Left ventricle myocardium superior (tissue), 1 donor: ENCODE measurements around the gene TROAP. TPM values are rescaled to one million over a fixed set of nuclear protein-coding genes. Genes with fewer than 3 reads are reported as not detected.

Experiments
- ATAC-seq: fragments of 200-7000 bp; cut with Tn5 transposase; one replicate; pipeline ENCODE4 v1.9.1; 2020; ENCODE audit warnings: mild to moderate bottlenecking, moderate library complexity
- DNase-seq: peaks from one replicate; pipeline ENCODE4 v3.0.0-alpha.2; 2020
- intact Hi-C: fragments of 100-400 bp; cut with micrococcal nuclease; formaldehyde crosslinking; loops from one replicate; pipeline ENCODE4 v1.11.0; 2022
- total RNA-seq: library from RNA; stranded (reverse); fragmentation: NEBNext Ultra II Directional; extraction: Animal tissue kit (Norgen Biotek cat#: 25700); gene quantifications from one replicate; pipeline ENCODE4 v1.2.1, GENCODE V29; 2021
- donor health status: DM: no; HTN: yes; CAD: no; lungs with severe emphysema.

The TROAP gene
- total RNA-seq, 1 donor from 2014 or later, result 0.37 TPM

DNA sequence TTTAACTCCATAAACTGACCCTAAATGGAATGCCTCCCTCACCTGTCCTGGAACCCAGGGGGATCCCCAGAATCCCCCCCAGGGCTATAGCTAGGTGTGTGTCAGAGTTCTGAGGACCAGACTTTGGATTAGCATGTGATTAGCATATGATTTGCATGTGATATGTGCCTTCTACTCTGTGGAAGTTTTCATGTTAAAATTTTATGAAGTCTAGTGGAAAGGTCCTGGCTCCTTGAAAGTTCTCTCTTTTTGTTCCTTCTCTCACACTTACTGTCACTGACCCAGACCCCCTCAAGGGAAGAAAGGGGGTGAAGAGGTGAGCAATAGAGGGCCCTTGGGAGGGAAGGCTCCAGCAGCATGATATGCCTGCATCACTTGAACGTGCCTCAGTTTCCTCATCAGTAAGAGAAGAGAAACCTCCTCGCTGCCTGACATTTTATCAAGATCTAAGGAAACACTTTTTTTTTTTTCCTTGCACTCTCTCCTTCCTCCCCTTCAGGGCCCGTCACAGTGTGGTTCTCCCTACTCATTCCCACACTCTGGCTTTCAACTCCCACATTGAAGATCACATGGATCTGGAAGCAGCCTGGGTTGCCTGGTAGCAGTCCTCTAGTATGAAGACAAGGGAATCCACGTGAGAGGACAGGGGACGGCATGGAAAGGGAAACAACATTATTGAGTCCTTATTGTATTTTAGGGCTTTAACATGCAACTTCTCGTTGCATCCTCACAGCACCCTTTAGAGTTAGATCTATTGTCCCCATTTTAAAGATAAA is 17.2 kb downstream of the TROAP start:
- no peak for ATAC-seq
- intact Hi-C loops, result no loop called here
- DNase-seq, result no peak

DNA sequence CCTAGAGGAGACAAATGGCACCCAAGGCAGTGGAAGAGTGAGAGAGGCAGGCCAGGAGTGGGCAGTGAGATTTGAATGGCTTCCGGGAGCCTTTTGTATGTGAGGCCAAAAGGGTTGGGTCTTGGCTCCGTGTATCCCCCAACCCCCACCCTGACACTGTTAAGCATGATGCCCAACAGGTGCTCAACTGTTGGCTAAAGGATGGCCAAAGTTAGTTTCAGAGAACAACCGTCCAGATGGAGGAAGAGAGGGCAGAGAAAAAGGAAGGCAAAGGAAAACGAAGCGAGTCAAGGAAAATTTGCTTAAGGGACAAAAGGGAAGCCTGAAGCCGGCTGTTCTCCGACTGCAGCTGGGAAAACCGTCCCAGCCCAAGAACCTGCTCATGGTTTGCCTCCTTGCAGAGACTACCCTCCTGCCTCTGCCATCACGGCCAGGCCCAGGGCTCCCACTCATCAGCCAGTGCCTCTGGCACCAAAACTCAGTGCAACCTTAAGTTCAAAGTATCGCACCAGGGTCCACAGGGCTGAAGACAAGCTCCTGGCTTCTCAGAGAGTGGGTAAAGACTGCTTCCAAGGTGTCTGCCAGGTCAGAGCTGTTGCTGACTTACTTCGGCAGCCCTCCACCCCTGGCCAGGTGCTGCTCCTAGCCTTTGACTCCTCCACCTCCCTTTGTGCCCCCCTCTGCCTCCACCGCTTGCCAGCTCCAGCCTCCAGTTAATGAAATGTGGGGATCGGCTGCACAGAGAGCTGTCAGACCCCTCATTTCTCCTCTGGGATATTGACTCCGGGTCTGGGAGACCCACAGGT is 18.1 kb downstream of the TROAP start:
- no peak for DNase-seq
- intact Hi-C loops, result no loop called here

DNA sequence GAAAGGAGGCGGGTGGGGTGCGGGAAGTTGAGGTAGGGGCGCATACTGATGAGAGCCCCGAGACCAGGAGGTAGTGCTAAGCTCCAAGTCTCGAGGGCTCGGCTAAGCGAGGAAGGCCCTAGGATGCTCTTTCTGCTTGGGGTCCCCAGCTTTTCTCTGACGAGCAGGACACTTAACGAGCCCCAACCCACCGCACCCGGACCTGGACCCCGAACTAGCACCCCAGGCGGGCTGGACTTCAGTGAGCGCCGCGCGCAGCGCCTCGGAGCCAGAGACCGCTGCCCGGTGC is 18.7 kb downstream of the TROAP start:
- ATAC-seq (no peak), DNase-seq (no peak)
- intact Hi-C loops, result no loop called here

More for the DNA sequence above, 18.1 kb downstream of the TROAP start:
- ATAC-seq, result no peak

DNA sequence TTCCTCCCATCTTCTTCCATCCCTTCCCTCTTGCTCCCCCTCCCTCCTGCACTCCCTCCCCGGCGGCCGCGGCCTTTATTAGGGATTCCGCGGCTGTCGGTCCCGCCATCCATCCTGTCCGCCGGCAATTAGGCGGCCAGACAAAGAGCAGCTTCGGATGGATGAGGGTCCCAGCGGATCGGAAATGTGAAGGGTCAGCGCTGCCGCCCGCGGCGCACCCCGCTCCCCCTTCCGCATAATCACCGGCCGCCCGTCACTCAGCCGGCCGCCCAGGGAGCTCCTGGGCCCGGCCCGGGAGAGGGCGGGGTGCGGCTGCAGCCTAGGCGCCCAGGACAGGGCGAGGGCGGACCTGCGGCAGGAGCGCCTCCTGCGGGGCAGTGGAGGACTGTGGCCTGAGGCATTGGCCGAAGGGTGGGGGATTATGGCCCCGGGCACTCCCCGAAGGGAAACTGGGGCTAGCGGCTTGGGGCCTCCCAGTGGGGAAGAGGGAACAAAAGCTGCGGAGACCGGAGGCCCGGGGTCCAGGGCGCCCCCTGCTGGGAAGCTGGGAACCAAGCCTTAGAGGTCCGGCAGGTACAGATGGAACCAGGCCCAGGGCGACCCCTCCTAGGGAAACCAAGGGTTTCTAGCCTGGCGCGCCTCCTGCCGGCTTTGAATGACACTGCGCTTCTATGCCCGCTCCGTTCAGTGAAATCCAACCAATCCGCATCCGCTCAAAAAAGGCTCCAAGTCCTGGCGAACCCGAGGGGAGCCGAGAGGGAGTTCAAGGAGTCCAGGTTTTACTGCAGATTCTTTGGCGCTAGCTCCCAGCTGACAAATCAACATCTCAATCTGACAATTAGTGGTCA is 19.2 kb downstream of the TROAP start:
- DNase-seq (peak; percentile 81), ATAC-seq (peak; percentile 63)
- intact Hi-C loops, result no loop called here

DNA sequence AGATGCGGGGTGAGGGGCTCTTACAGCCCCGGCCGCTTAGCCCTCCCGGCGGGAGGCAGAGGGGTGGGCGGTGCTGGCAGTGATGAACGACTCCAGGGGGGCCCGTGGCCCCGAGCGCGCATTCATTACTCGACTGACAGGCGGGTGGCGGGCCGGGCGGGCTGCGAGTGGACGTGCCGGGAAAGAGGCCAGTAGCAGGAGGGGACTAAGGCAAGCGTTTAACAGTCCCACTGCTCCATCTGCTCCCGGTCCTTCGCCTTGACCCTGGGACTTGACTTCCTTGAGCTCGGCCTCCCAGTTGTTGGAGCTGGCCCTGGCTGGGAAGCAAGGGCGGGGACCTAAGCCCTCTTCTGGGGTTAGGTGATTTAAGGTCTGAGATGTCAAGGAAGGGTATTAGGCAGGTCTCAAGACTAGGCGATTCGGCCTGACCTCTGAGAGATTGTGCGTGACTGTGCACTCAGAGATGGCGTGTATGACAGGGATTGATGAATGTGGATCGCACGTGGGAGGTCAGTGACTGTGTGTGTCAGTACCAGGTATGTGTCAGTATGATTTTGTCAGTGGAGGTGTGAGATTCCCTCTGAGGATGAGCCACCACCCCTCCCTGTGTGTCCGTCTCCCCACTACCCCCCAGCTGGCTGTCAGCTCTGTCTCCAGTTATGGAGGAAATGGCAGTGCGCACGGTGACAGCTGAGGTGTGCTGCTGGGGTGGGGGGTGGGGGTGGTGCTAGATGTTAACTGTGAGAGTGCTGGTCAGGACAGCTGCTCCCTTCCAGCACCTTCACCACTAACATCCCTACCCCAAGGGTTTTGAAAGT is 20.1 kb downstream of the TROAP start:
- DNase-seq, result no peak
- intact Hi-C loops, result no loop called here
- peak; percentile 2 for ATAC-seq

DNA sequence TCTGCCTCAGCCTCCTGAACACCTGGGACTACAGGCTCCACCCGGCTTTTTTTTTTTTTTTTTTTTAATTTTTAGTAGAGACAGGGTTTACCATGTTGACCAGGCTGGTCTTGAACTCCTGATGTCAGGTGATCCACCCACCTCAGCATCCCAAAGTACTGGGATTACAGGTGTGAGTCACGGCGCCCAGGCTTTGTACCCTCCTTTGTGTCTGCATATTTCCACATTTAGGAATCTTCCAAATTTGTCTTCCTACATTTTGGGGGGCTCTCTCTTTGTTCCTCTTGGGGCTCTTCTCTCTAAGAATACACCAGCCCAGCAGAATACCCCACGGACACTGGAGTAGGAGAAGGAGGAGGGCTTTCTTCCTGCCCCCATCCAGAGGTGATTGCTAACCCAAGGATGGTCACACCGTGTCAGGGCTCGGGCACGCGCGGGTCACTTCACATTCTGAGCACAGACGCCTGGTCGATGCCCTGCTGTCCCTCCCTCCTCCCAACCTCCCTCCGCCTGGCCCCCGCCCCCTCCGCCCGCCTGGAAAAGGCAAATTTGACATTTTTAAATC is 21.5 kb downstream of the TROAP start:
- intact Hi-C loops, result no loop called here
- DNase-seq, result no peak
- ATAC-seq, result no peak

DNA sequence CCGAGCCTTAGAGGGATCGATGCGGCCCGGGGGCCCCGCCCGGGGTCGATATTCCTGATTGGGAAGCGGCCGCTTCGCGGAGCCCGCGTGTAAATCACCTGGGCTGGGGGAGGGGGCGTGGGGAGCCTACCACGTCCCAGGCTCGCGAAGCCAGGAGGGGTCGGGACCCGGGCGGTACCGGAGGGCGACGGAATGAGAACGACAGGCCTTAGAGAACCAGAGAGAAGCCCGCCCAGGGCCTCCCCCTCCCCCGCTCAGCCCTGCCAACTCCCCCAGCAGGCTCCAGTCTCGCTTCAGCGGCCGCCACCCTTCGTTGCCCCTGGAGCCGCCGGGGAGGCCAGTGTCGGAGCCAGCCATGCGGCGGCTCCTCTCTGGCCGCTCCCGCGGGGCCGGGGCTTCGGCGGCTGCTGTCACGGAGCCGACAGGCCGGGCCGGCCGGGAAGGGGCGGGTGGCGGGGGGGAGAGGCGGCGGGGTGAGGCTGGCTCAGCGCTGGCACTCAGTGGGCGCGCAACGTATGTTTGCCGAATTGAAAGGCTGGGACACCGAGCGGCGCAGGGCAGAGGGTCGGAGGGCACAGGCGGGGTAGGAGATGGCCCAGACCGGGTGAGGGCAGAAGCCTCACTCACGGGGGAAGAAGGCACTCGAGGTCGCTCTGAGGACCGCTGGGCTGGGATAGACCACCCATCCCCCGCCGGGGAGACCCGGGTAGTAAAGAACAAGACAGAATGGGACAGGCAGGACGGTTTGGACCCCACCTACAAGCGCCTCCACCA is 22.2 kb downstream of the TROAP start:
- intact Hi-C loops, result no loop called here
- no peak for DNase-seq
- peak; percentile 4 for ATAC-seq

DNA sequence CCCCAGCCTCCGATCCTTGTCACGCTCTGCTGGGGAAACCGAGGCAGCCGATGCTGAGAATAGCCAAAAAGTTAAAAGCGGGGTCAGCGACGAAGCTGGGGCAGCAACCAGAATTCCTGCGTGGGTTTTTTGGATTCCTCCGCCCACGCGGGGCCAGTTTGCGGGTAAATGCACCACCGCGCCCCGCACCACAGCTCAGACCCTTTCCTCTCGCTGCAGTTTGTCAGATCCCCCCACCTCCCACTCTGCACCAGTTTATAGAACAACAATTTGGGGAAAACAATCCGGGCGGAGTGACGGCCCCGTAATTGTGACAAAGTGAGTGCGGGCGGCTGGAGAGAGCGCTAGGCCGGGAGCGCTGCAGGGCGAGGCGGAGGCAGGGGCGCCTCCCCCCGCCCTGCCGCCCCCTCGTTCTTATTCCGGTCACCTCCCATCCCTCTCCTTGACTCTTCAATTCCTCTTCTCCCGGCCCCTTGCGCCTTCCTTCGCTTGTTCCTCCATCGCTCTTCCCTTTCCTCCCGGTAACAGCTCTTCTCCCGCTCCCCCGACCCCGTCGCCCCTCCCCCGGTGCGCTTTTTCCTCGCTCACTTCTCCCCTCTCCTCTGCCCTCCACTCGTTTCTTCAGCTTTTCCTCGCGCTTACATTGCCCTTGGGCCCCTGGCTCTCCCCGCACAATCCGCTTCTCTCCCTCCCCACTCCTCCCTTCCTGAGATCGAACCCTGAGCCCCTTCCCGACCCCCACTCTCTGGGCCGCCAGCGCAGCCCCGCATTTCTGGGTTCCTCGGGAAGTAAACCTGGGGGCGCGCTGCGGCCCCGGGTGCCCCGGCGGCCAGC is 23.0 kb downstream of the TROAP start:
- no peak for ATAC-seq
- no peak for DNase-seq
- intact Hi-C loops, result no loop called here

DNA sequence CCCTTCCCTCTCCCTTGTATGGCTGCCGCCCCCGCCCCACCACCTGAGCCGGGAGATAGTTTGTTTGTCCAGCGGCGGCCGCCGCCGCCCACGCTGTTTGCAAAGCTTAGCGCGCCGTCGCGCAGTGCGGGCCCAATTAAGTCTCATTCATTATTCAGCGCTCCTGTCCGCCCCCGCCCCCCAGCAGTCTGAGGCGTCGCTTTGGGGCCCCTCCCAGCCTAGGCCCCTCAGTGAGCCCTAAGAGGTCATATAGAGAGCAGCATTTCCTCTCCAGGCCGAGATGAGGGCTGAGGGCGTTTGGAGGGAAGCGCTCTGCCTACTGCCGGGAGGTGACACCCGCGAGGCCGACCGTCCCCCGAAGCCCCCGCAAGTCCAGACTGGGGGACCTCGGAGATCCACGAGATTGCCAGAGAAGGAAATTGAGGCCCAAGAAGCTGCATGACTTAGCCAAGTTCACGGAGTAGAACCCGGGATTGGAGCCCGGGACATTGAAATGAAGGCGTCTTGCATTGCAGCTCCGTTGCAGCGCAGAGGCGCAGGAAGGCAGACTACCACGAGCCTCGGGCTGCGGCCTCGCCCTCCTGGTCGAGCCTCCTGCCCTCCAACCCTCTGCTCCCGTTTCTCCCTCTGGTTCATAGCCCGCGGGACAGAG is 23.7 kb downstream of the TROAP start, which contains the start of gene DNAJC22:
Gene DNAJC22, plus strand, starts transcription at position 230 of the 652 bp plus-strand sequence. CDS start 1,985 bp downstream, outside the sequence.
- peak; percentile 4 for ATAC-seq
- no peak for DNase-seq
- intact Hi-C loops, result no loop called here

DNA sequence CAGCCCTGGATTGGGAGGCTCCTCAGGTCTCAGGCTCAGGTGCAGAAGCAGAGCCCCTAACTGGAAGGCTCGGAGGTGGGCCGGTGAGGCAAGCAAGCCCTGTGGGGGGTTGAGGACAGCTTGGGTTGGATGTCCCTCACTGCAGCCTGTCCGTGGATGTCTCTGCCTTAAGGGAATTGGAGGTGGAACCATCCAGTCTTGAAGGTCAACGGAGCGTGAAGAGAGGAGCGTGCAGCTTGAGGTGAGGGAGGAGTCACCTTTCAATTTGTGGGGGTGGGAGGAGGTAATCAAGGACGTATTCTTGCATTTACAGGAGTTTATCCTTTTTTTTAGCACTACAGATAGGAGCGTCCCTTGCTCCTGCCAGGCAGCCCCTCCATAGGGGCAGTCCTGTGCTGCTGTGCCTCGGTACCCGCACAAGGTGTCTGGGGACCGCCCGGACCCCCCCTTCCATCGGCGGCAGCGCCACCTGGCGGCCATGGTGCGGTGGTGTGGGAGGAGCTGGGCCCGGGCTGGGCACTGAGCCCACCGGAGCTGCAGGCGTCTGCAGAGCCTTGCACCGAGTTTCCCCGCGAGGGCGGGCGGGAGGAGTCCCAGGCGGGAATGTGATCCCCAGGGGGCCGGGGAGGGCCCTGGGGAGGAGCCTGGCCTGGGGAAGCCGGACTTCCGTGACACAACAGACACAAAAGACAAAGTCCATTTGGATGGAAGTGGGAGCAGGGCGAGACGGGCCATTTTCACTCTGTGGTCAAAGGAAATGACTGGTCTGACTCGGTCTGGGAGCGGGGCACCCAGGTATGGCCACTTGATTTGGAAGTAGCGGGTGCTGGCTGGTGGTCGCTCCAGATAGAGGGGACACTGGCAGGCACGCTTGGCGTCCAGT is 24.5 kb downstream of the TROAP start:
- peak; percentile 89 for ATAC-seq
- intact Hi-C loops, result no loop called here
- peak; percentile 86 for DNase-seq

DNA sequence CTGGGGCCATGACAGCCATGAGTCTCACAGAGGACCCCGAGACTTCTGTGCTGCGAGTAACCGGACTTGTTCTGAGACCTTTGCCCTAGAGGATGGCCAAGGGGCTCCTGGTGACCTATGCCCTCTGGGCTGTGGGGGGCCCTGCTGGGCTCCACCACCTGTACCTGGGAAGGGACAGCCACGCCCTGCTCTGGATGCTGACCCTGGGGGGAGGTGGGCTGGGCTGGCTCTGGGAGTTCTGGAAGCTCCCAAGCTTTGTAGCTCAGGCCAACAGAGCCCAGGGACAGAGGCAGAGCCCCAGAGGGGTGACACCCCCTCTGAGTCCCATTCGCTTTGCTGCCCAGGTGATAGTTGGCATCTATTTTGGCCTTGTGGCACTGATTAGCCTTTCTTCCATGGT is 25.7 kb downstream of the TROAP start:
- ATAC-seq (no peak), DNase-seq (no peak)
- intact Hi-C loops, result no loop called here

DNA sequence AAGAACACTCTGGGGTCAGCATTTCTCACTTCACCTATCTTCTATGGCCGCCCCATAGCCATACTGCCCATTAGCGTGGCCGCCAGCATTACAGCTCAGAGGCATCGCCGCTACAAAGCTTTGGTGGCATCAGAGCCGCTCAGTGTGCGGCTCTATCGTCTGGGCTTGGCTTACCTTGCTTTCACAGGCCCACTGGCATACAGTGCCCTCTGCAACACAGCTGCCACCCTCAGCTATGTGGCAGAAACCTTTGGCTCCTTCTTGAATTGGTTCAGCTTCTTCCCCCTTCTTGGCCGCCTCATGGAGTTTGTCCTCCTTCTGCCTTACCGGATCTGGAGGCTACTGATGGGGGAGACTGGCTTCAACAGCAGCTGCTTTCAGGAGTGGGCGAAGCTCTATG is 26.2 kb downstream of the TROAP start:
- DNase-seq (no peak), ATAC-seq (no peak)
- intact Hi-C loops, result no loop called here

DNA sequence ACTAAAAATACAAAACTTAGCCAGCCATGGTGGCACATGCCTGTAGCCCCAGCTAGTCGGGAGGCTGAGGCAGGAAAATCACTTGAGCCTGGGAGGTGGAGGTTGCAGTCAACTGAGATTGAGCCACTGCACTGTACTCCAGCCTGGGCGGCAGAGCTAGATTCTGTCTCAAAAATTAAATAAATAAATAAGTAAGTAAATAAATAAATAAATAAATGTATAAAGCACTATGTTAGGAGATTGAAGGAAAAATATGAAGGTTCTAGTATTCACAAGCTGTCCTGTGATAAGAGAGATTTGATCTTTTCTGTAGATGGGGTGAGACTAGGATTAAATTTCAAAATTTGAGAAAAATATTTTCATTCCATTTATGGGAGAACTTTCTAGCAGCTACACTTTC is 29.3 kb downstream of the TROAP start:
- intact Hi-C loops, result no loop called here
- DNase-seq (no peak), ATAC-seq (no peak)

DNA sequence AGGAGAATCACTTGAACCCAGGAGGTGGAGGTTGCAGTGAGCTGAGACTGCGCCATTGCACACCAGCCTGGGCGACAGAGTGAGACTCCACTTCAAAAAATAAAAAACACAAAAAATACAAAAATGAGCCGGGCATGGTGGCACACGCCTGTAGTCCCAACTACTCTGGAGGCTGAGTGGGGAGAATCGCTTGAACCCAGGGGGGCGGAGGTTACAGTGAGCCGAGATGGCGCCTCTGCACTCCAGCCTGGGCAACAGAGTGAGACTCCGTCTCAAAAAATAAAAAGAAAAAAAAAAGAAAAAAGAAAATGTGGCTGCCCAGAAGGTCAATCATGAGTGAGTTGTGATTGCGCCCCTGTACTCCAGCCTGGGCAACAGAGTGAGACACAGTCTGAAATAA is 32.9 kb downstream of the TROAP start:
- DNase-seq (no peak), ATAC-seq (no peak)
- intact Hi-C loops, result loop anchor here (1.0 kb wide), 1 partner anchor 154 kb away; no protein-coding TSS in a partner anchor

DNA sequence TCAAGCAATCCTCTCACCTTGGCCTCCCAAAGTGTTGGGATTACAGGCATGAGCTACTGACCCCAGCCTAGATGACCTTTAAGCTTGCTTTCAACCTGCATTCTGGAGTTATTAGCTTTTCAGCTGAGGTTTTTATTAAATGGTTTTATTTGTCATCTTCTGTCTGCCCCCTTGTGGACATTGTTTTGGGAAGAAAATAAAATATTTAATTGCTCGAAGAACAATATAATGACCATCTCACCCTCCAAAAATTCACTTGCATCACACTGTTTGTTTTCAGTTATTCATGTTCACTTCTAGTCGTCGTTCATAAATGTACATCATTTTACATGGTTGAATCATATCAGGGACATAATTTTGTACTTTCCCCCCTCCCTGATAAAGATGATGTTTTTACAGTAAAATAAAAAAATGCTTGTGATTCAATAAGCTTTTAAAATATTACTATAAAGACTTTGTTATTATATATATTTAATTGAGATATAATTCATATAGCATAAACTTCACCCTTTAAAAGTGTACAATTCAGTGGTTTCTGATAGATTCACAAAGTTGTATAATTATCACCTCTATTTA is 34.1 kb downstream of the TROAP start:
- DNase-seq (no peak), ATAC-seq (no peak)
- intact Hi-C loops, result no loop called here
